Gastrocnemius medialis (tissue), 4 donors: ENCODE data around the gene MDH1.

ENCODE experiments used
- POLR2A ChIP-seq, 2 donors: fragments of 450-650 bp; IDR thresholded peaks; one replicate each; pipeline ENCODE4 v1.6.1; 2017; ENCODE audit warnings: antibody characterized with exemption in 2 of 2, mild to moderate bottlenecking in 2 of 2, moderate library complexity in 2 of 2
- TF ChIP-seq, protein P1 (sequence below), 5 experiments: fragments of 450-650 bp in 3 of 5; fragments of 200-600 bp in 2 of 5; sonication (generic) in 2 of 5; IDR thresholded peaks in 4 of 5; conservative IDR thresholded peaks in 1 of 5; 1 replicate in 4 of 5; 2 replicates in 1 of 5; pipeline ENCODE4 v1.5.1; 2016 to 2019; ENCODE audit warnings: antibody characterized with exemption in 5 of 5, mild to moderate bottlenecking in 3 of 5, moderate library complexity in 3 of 5

DNA sequence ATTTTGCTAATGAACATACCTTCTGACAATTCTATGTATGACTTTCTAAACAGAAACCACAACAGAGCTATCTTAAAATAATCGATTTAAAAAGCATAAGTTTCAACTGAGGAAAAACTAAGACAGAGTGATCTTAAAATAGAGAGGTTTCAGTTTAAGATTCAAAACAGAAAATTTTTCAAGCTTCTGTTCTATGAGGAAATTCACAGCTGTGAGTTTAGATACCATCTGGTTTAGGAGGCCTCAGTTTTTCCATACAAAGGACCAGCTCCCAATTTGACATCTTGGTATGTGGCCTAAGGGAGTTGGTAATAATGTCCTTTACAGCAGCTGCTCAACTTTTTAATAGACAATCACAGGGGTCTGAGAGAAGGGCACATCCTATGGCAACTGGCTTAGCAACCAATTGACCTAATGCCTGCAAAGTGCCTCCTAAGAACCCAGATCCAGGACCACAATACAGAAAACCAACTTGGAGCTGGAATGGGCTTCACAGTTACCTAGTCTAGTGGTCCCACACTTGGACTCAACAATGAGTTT, 39.7 kb downstream of the MDH1 start:
- TF ChIP-seq, protein P1, sequence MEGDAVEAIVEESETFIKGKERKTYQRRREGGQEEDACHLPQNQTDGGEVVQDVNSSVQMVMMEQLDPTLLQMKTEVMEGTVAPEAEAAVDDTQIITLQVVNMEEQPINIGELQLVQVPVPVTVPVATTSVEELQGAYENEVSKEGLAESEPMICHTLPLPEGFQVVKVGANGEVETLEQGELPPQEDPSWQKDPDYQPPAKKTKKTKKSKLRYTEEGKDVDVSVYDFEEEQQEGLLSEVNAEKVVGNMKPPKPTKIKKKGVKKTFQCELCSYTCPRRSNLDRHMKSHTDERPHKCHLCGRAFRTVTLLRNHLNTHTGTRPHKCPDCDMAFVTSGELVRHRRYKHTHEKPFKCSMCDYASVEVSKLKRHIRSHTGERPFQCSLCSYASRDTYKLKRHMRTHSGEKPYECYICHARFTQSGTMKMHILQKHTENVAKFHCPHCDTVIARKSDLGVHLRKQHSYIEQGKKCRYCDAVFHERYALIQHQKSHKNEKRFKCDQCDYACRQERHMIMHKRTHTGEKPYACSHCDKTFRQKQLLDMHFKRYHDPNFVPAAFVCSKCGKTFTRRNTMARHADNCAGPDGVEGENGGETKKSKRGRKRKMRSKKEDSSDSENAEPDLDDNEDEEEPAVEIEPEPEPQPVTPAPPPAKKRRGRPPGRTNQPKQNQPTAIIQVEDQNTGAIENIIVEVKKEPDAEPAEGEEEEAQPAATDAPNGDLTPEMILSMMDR (IDR thresholded peaks at IDR 0.05 in 4 of 5, conservative IDR thresholded peaks at IDR 0.05 in 1 of 5) = no peak
- no peak for TF ChIP-seq POLR2A (IDR thresholded peaks at IDR 0.05)
